ENCODE data around the gene PAPLN.
"Not testable (repeated sequence)": the region's sequence is repeated elsewhere in the genome, so short reads cannot be mapped to it uniquely, and the experiment has no call there.

The PAPLN gene

GRCh38 chr14:73289308-73289707 is 52.0 kb downstream of the PAPLN start:
- DNase-seq (ENCODE audit: low read depth in 2 of 3, low spot score in 2 of 3): no peak

GRCh38 chr14:73289729-73290128 is 52.4 kb downstream of the PAPLN start:
- no peak for DNase-seq (ENCODE audit: low read depth in 2 of 3, low spot score in 2 of 3)

DNA sequence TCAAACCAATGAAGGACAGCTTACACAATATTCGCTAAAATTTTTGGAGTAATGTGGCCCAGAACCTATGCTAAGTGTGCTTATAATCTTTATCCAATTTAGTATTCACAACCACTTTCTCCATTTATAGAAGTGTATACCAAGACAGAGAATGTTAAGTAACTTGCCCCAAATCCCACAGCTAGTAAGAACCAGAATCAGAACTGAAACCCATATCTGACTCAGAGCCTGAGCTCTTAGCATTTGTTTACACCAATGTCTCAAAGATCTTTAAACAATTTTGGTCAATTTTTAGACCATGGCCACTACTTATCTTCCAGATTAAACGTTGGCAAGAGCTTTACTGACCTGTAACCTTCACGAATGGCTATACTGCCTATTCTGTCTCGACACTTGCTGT is 53.0 kb downstream of the PAPLN start:
- no peak for DNase-seq (ENCODE audit: low read depth in 2 of 3, low spot score in 2 of 3)

DNA sequence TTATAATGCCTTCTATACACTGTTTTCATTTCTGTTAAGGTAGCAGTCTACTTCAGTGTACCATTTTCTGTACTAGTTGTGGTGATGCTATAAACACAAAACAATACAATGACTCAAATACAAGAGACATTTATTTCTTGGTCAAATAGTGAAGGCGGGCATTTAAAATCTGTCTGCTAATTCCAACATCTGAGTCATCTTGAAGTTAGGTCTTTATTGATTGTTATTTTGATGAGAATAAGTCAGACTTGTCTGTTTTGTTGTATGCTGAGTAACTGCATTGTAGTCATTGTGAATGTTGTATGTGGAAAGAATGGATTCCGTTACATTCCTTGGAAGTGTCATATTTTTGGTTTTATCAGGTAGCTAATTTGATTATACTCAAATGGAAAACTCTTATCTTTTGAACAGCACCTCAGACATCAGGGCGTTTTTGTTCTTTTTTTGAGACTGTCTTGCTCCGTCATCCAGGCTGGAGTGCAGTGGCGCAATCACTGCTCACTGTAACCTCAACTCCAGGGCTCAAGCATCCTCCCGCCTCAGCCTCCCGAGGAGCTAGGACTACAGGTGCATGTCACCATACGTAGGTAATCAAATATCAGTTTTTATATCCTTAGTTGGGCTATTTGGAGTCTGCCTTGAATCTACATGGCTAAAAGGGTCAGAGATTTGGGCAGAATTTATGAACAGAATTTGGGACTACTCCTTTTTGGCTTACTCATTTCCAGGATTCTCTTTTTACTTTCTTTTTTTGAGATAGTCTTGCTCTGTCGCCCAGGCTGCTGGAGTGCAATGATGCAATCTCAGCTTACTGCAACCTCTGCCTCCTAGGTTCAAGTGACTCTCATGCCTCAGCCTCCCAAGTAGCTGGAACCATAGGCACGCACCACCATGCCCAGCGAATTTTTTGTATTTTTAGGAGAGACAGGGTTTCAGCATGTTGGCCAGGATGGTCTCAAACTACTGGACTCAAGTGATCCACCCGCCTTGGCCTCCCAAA is 56.8 kb downstream of the PAPLN start:
- DNase-seq (ENCODE audit: low read depth in 2 of 3, low spot score in 2 of 3): no peak

GRCh38 chr14:73295198-73295796 is 58.0 kb downstream of the PAPLN start:
- no peak for DNase-seq (ENCODE audit: low read depth in 2 of 3, low spot score in 2 of 3)

DNA sequence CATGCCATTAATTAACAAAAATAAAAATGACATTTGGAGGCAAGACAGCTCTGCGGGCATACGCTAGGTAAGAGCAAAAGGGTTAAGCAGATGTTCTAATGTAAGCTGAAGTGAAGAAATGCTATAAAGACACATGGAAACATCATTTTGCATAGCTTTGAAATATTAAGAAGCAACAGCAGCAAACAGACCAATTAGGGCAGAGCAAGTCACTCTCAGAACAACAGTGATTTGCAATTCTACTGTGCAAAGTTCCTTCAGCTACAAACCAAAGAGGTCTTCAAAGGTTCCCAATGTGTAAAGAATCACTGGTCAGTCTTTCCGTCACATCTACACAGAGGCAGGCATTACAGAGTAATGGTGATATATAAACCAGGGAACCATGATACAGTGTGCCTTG is 68.2 kb downstream of the PAPLN start:
- DNase-seq (ENCODE audit: low read depth in 2 of 3, low spot score in 2 of 3): no peak

GRCh38 chr14:73307261-73307660 is 70.0 kb downstream of the PAPLN start:
- DNase-seq (ENCODE audit: low read depth in 2 of 3, low spot score in 2 of 3): no peak

DNA sequence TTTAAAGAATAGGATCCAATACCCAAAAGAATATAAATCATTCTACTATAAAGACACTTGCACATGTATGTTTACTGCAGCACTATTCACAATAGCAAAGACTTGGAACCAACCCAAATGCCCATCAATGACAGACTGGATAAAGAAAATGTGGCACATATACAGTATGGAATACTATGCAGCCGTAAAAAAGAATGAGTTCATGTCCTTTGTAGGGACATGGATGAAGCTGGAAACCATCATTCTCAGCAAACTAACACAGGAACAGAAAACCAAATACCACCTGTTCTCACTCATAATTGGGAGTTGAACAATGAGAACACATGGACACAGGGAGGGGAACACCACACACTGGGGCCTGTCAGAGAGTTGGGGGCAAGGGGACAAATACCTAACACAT is 71.9 kb downstream of the PAPLN start:
- not testable (repeated sequence) for DNase-seq (ENCODE audit: low read depth in 2 of 3, low spot score in 2 of 3)

GRCh38 chr14:73311708-73312030 is 74.4 kb downstream of the PAPLN start:
- DNase-seq (ENCODE audit: low read depth in 2 of 3, low spot score in 2 of 3): no peak

- no peak for DNase-seq (ENCODE audit: low read depth in 2 of 3, low spot score in 2 of 3)
These were observed 75.4 kb downstream of the PAPLN start for GRCh38 chr14:73312687-73313086.

DNA sequence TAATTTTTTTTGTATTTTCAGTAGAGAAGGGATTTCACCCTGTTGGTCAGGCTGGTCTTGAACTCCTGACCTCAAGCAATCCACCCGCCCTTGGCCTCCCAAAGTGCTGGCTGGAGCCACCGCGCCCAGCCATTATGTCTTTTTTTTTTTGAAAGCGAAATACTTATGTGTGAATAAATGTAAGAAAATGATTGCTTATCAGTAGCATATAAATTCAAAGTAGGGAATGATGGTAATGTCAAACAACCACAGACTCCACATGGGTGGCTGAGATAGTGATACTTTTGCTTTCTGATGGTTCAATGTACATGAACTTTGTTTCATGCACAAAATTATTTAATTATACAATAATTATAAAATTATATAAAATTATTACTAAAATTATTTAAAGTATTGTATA is 75.8 kb downstream of the PAPLN start:
- no peak for DNase-seq (ENCODE audit: low read depth in 2 of 3, low spot score in 2 of 3)

DNA sequence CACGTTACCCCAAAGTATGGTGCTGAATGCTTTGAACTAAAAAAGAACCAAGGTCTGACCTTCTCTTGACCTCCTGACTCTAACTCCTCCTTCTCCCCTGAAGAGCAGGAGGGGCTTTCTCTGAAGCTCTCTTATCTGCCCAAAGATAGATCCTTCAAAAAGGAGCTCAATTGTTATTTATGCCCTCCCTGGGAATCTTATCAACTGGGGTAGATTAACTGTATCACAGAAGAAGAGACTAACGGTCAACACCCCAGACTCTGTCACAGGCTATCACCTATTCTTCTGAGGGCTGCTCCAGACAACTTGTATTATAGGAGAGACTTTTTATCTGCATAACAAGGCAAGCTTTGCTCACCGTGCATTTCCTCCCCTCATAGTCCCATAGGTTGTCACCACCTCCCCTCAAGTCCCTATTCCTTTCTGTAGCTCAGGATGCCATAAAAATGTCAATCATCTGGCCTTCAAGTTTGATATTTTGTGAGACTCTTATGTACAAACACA is 86.6 kb downstream of the PAPLN start:
- no peak for DNase-seq (ENCODE audit: low read depth in 2 of 3, low spot score in 2 of 3)
